Globus pallidus (tissue), 1 donor: ENCODE measurements around the gene SIX2.
"Not testable (repeated sequence)": the region's sequence is repeated elsewhere in the genome, so short reads cannot be mapped to it uniquely, and the experiment has no call there.

Source experiments
- DNase-seq: peaks from one replicate; pipeline ENCODE4 v3.0.0-alpha.2; 2015; ENCODE audit warnings: low spot score

Gene SIX2

DNA sequence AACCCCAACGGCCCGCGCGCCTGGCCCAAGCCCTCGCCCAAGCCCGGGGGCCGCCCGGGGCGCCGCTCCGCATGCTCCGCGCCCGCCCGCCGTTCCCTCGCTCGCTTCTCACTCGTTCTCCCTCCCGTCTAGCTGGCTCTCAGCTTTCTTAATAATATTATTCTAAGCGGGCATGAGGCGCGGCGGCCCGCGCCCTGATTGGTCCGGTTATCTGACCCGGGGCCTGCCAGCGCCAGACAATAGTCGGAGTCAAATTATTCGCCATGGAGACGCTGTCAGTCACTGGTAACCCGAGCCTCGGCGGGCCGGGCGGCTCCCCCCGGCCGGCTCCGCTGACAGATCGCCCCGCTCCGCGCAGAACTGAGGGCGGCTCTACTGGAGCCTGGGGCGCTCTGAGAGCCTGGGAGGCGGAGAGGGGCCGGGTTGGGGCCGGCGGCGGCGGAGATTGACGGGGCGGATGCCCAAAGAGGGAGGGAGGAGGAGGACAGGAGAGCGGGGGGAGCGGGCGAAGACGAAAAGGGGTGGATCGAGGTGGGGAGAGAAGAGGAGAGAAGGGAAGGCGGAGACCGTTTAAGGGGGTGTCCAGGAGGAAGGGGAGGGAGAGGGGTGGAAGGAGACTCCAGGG lies at the start of gene SIX2:
Gene SIX2, minus strand, starts transcription at position 150 of the 625 bp plus-strand sequence. CDS start 342 bp downstream, outside the sequence.
- peak; percentile 10 for DNase-seq

DNA sequence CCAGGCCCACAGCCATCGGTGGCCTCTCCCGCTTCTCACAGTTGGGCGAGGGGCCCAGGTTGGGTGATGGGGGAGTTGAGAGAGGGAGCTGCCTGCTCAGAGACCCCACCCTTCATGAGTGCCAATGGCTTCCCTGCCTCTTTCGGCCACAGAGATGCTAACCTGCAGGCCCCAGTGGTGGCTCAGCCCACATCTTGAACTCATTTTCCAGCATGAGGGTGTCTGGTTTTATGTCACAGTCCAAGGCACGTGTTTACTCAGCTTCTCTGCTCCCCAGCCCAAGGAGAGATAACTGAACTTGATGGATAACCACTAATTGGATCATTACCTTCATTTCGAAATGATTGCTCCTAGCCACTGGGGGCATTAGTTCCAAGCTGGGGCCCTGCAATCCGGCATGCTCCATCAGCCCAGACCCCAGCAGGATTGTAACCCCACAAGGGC lies 45.9 kb upstream of the SIX2 start:
- no peak for DNase-seq

DNA sequence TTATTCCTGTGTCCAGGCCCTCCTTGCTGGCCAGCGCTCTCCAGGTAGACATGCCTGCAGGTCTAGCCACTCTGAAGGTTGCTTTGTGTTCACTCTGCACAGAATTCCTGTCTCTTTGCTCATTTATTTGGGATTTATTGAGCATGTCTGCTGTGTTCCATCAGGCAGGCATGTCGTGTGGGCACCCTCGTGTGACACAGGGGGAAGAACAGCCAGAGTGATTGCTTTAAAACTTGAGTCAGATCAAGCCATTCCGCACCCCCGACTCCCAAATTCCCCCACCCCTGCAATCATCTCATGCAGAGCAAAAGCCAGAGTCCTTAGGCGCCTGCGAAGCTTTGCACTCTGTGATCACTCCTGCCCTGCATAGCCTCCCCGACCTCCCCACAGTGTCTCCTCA lies 44.7 kb upstream of the SIX2 start:
- no peak for DNase-seq

DNA sequence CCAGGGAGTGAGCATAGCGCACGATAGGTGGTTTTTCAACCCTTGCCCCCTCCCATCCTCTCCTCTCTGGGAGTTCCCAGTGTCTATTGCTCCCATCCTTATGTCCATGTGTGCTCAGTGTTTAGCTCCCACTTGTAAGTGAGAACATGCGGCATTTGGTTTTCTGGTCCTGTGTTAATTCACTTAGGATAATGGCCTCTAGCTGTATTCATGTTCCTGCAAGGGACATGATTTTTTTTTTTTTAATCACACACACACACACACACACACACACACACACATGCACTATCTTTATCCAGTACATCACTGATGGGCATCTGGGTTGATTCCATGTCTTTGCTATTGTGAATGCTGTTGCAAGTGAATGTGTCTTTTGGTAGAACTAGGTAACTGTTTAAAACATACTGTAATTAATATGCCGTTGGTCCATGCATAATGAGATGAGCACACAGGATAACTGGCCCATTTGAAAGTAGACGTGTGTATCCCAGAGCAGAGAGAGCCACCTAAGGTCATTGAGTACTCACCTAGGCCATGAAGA lies 43.2 kb upstream of the SIX2 start:
- no peak for DNase-seq

DNA sequence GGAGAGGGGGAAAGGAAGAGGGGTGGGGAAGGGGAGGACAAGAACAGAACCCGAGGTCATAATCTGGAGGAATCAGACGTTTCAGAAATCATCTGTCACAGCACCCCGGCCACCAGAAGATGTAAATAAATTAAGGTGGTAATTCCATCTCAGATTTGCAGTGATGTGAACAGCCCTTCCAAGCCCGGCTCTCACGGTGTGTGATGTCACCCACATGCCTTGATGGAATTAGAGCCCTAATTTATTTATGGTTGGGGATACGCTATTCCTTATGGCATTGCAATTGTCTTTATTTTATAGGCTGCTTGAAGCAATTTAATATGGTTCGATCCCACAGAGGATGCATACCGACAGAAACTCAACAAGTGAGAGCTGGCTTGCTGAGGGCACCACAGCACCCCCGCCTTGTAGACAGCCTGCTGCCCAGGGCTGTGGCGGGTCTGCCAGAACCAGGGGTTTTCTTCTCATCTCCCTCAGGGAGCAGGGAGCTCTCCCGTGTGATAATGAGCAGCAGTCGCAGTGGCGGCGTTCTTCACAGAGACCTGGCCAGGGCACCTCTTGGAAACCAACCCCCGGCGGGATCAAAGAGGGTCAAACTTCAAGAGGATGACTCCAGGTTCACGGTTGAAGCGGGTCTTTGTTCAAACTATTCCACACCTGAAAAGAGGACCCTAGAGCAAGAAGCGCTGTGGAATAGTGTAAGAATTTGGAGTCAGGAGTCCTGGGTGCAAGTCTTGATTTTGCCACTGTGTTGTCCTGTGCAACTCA lies 40.5 kb upstream of the SIX2 start:
- DNase-seq, result no peak

DNA sequence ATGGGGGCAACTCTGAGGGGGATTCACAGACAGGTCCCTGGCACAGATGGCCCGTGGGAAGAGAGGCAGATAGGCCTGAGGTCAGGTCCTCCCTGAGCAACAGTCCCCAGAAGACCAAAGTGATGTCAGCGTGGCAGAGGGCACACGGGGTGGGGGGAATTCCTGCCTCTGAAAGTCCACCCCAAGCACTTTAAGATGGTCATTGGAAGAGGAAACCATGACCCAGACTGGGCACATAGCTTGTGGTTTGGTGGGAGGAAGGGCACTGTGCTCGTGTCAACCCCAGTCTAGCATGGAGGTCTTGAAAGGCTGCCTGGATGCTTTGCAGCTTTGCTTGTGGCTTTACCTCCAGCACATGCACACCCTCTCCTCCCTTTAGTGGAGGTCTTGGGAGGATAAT lies 38.0 kb upstream of the SIX2 start:
- no peak for DNase-seq

DNA sequence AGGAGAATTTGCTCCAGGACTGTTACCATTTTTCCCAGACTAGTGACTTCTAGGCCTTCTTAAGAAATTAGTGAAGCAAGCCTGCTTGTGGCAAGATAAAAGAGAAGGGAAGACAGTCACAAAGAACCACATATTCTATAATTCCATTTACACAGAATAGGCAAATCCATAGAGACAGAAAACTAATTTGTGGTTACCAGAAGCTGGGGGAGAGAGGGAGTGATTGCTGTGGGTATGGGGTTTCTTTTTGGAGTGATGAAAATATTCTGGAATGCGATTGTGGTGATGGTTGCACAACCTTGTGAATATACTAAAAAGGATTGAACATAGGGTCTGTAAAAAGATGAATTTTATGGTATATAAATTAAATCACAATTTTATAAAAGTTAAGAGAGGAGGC lies 37.5 kb upstream of the SIX2 start:
- DNase-seq, result no peak

DNA sequence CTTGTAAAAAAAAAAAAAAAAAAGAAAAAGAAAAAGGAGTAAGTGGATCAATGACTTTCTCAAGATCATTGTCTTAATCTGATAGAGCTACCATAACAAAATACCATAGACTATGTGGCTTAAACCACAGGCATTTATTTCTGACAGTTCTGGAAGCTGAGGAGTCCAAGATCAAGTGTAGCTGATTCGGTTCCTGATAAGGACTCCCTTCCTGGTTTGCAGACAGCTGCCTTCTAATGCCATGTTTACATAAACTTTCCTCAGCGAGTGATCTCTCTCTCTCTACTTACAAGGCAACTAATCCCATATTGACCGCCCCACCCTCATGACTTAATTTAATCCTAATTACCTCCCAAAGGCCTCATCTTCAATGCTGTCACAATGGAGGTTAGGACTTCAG lies 36.5 kb upstream of the SIX2 start:
- no peak for DNase-seq

DNA sequence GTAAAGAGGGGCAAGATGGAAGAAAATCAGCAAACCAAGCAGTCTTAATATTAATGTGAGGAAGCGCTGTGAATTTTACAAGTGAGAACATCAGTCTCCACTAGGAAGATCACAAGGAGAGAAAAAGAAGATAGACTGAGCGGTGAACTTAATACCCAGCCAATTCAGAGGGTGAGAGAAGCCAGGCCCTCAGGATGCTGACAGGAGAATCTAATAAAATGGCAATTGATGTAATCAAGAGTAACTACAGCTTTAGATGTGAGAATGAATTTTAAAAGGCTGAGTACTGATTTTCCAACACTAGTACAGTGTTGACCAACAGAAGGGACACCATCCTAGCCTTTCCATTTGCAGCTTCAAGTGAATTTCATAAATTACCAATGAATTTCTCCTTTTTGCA lies 35.7 kb upstream of the SIX2 start:
- no peak for DNase-seq

DNA sequence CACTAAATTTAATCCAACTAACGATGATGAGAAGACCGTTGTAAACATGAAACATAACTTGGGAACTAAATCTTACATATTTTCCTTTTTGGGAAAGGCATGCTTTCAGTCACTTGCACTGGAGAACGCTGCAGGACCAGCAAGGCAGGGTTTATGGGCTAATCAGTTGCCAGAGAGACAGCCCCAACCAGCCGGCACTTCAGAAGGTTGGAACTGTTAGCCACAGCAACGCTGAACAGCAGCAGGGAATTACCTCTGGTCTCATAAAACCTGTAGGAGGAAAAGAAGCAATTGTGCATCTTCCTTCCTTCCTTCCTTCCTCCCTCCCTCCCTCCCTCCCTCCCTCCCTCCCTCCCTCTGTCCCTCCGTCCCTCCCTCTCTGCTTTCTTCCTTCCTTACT lies 33.9 kb upstream of the SIX2 start:
- DNase-seq, result no peak

DNA sequence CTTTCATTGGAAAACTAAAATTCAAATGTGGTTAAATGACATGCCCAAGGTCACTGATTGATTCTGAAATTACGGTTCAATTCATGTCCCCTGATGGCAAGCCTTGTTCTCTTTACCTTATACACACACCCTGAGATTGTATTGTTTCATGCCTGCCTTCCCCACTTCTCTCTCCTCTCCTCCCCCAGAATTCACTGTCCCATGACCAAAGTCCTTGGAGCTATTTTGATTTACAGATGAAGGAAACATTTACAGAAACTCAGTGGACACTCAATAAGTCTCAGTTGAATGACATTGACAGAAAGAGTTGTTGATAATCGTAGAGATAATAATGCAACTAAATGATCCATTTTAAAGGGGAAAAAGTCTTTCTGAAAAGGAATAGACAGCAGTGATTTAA lies 33.1 kb upstream of the SIX2 start:
- DNase-seq, result no peak

DNA sequence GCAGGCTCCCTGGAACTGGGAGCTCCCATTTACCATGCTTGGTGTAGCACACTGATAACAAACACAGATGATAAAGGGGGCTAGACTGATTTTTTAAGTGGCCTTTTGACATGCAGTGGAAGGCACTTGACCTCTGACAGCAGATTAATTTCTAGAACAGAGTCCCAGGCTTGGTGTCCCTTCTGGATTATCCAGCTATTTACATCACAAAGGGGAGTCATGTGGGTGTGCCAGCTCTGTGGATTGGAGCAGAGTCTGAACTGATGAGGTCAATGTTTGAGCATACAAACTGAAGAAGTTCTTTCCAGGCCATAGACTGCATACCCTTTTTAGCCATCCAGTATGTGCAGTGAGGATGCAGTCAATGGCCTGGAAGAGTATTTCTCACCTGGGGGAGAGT lies 31.5 kb upstream of the SIX2 start:
- no peak for DNase-seq

DNA sequence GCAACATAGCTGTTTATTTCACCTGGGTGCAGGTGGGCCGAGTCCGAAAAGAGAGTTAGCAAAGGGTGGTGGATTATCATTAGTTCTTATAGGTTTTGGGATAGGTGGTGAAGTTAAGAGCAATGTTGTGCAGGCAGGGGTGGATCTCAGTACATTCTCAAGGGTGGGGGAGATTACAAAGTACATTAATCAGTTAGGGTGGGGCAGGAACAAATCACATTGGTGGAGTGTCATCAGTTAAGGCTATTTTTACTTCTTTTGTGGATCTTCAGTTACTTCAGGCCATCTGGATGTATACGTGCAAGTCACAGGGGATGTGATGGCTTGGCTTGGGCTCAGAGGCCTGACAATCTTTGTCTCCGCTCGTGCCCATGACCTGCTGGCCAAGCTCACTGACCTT lies 30.6 kb upstream of the SIX2 start:
- DNase-seq, result not testable (repeated sequence)

DNA sequence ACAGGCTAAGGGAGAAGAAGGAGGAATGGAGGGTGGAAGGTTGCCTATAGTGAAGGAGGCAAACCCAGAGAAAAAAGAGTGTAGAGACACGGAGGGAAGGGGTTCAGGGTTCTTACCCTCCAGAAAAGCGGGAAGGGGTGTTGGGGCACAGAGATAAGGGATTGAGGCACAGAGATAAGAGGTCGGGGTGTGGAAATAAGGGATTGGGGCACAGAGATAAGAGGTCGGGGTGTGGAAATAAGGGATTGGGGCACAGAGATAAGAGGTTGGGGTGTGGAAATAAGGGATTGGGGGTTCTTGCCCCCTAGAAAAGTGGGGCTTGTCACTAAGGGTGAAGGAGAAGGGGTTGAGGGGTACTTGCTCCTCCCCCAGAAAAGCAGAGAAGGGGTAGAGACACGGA lies 29.6 kb upstream of the SIX2 start:
- DNase-seq, result not testable (repeated sequence)

DNA sequence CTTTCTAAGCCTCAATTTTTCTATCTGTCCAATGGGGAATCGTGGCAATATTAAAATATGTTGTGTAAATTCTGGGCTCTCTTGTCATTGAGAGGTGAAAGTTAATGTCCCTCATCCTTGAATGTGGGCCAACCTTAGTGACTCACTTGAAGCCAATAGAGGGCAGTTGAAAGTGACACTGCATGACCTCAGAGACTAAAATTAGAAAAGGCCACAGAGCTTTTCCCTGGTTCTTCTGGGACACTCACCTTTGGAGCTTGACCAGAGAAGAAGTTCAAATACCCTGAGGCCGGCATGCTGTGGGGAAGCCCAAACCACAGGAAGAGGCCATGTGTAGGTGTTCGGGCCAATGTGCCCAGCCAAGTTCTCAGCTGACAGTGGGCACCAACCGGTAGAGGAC lies 24.1 kb upstream of the SIX2 start:
- DNase-seq, result no peak

DNA sequence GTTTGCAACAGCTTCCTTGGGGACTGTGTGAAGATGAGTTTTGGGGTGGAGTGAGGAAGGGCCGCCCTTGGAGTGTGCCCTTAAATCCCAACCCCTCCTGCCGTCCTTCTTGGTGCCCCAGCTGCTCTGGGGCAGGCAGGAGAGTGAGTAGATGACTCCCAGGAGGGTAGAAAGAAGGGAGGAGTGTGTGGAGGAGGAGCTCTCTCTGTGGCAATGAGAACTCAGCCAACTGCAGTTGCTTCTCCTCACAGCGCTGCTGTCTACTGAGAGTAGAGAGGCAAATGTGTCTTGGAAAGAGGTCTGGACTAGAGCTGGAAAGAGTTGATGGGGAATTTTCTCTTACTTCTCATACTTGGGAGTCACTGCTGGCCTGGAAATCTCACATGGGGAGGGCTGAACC lies 21.8 kb upstream of the SIX2 start:
- no peak for DNase-seq

DNA sequence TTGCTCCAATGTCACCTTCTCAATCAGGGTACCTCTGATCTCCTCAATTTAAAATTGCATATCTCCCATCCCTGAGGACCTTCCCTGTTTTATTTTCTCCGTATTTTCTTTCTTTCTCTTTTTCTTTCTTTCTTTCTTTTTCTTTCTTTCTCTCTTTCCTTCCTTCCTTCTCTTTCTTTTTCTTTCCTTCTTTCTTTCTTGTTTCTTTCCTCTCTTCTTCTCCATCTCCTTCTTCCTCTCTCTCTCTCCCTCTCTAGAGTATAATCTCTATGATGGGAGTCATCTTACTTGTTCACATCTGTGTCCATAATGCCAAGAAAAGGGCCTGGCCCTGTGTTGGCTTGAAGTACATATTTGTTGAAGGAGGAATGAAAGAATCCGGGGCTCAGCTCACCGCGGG lies 21.3 kb upstream of the SIX2 start:
- no peak for DNase-seq

DNA sequence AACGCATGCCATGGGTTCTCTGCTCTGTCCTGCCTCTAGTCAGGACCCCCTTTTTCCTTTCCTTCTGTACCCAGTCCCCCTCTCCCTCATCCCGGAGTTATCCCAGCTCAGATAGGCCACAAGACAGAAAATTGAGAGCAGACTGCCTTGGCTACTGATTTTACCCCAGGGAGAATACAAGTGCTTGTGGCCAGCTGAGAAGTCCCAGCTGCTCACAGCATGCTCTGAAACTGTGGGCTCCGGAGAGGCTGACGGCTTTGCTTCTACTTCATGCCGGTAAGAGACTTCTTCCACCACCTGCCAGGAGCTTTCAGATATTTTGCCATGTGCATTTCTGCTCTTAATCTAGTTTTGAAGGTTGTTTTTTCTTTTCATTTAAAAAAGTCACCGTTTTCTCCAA lies 20.0 kb upstream of the SIX2 start:
- DNase-seq, result no peak

DNA sequence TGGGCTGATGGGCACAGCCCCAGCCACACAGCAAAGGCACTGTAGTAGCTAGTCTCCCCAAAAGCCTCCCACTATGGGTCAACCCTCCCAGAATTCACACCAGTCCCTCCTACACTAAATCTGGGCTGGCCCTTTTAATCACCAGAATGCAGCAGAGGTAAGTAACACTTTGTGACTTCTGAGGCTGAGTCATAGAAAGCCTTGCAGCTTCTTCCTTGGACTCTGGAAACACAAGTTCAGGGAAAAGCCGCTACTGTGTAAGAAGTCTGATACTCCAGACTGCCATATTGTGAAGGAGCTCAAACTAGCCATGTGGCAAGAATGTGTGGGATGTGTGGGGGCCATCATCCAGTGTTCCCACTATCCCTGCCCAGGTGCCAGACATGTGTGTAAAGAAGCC lies 19.0 kb upstream of the SIX2 start:
- no peak for DNase-seq

DNA sequence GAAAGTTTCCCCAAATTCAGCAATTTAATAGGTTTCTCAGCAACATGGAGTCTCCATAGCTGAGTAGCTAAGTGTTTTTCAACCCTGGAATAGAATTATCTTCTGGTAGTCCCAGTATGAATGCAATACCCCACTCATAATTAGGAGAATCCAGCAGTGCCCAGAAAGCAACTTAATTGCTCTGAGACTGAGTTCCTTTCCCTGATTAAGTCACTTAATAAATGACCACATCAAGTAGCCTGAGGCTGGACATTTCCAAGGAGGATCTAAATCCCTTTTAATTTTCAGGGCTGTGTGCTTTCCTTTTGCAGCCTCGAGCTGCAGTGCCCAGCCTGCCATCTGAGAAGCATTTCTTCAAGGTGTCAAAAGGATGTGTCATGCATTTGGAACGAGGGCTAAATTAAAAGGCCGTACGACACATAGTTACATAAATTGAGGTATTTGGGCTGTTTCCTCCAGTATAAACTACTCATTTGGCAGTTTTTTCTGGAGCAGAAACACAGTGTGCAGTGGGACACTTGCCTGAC lies 17.7 kb upstream of the SIX2 start:
- no peak for DNase-seq

DNA sequence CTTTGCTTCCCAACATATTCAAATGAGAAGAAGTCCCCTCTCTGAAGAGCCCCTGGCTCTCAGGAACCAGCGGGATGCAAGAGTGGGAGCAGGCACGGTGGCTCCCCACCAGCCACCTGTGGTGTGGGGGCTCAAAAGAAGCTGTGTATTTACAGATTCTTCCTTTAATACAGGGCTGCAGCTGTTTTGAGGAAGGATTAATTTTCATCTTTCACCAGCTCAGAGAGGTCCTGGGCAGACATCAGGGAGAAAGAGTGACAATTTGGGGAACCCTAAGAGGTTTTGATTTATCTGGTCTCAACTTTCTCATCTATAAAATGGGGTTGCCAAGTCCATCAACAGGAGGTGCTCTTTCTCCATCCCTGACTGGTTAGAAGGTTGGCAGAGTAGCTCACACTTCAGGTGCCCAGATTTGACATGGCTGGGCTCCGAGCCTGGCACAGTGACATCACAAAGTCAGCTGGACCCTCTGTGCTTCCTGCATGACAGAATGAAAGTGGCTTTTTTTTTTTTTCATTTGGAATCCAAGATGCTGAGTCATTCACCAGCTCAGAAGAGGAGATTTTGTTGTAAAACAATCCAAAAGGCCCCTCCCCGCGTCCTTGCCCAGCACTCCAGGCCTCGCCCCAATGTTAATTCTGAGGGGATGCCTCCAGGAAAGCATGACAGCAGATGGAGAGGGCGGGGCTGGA lies 15.5 kb upstream of the SIX2 start:
- DNase-seq, result no peak

DNA sequence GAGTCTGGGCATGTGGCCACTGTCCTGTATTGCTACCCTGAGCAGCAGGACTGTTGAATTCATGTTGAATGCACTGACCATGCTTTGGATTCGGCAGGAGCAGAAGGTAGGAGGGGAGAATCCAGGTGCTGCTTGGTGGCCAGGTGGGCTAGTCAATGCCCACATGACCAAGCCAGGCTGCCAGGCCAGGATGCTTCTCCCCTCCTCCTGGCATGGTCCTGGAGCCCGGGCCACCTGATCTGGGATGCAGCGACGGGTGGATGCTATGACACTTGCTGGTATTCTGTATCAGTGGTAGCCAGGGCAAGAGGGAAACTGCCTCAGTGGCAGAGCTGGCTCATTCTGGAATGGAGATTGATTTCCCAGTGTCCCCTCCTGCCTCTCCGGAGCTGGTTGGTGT lies 14.8 kb upstream of the SIX2 start:
- DNase-seq, result no peak

DNA sequence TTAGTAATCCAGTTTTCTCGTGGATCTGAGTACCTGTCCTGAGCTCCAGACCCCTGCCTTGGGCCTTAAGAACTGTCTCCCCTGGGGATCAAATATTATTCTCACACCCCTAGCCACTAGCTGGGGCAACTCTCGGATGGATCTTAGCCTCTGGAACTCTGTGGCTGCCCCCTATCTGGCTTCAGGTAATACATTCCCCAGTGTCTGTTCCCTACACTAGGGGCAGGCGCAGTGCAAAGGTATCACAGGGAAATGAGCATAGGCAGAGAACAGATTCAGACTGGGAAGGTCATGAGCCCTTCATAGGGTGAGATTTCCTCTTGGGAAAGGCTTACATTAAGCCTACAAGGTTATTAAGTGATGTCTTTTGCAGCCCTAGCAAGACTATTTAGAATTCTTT lies 11.2 kb upstream of the SIX2 start:
- no peak for DNase-seq
